T-helper 2 cell treated with Interferon-gamma antibody and Interleukin-4, amounts not matched to agents 5 μg/mL and 100 μg/mL, for 36 hours (primary cell): Measurements from ENCODE around the gene URB1.
A peak's percentile ranks its signal among the peaks of the same experiment; 100 is the strongest.
"Not testable (repeated sequence)": the region's sequence is repeated elsewhere in the genome, so short reads cannot be mapped to it uniquely, and the experiment has no call there.

ENCODE experiments used
- DNase-seq: peaks from one replicate; pipeline ENCODE4 v3.0.0; 2021; ENCODE audit warnings: low spot score
- H3K27ac Mint-ChIP-seq: one replicate; pipeline ENCODE4 v1.8.0; 2021; ENCODE audit warnings: mild to moderate bottlenecking, mixed read lengths
- H3K27me3 Mint-ChIP-seq: one replicate; pipeline ENCODE4 v1.8.0; 2021; ENCODE audit warnings: low read depth, mixed read lengths
- H3K36me3 Mint-ChIP-seq: one replicate; pipeline ENCODE4 v1.8.0; 2021; ENCODE audit warnings: low read depth, mixed read lengths
- H3K4me1 Mint-ChIP-seq: one replicate; pipeline ENCODE4 v1.8.0; 2021; ENCODE audit warnings: low read depth, mixed read lengths
- H3K4me3 Mint-ChIP-seq: one replicate; pipeline ENCODE4 v1.8.0; 2022; ENCODE audit warnings: mild to moderate bottlenecking, moderate library complexity, mixed read lengths
- H3K9me3 Mint-ChIP-seq: one replicate; pipeline ENCODE4 v1.8.0; 2021; ENCODE audit warnings: mixed read lengths

URB1 gene

DNA sequence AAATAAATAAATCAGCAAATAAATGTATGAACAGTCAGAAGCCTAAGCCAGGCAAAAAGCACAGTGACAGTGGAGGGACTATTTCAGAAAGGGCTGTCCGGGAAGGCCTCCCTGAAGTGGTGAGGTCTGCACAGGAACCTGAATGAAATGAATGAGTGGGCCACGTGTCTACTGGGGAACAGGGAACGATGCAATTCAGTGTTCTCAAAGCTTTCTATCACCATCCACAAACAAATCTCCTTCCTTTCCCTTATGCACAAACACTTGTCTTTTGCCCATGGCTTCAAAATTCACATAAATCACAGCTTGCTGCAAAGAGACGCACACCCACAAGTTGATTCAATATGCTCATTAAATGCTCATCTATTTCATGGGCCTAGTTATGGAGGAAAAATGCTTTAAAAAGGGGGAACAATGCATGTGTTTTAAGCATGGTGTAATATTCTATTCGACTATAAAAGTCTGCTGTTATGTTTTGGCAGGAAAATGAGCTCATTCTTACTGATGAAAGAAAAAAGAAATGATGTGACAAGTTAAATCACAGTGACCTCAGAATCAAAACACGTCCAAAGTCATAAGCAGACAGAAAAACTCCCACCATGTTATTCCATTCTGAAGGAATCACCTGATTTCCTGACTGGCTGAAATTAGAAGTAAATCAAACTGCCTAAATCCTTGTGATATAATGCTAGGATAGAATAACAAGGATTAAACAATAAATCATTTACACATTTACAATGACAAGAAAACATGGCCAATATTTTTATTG, 21.6 kb downstream of the URB1 start:
- DNase-seq = no peak
- H3K9me3 Mint-ChIP-seq = no peaks in the 10 kb centered on the region
- H3K36me3 Mint-ChIP-seq = peaks cover 45% of the 10 kb centered on the region
- H3K27ac Mint-ChIP-seq = peak overlapping the region; percentile 49
- H3K4me1 Mint-ChIP-seq = peaks cover 6% of the 10 kb centered on the region
- no peak overlapping the region for H3K4me3 Mint-ChIP-seq
- H3K27me3 Mint-ChIP-seq = no peaks in the 10 kb centered on the region

DNA sequence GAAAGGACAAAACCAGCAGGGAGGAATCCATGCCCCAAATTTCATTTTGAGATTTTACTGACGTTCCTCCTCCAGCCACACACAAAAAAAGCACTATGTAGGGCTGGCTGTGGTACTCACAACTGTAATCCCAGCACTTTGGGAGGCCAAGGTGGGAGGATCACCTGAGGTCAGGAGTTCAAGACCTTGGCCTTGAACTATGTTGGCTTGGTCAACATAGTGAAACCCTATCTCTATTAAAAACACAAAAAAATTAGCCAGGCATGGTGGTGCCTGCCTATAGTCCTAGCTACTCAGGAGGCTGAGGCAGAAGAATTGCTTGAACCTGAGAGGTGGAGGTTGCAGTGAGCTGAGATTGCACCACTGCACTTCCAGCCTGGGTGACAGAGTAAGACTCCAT, 23.9 kb downstream of the URB1 start:
- H3K4me3 Mint-ChIP-seq, DNase-seq, H3K27ac Mint-ChIP-seq, H3K9me3 Mint-ChIP-seq, H3K4me1 Mint-ChIP-seq, H3K27me3 Mint-ChIP-seq: not testable (repeated sequence)
- peaks cover 42% of the 10 kb centered on the region for H3K36me3 Mint-ChIP-seq

DNA sequence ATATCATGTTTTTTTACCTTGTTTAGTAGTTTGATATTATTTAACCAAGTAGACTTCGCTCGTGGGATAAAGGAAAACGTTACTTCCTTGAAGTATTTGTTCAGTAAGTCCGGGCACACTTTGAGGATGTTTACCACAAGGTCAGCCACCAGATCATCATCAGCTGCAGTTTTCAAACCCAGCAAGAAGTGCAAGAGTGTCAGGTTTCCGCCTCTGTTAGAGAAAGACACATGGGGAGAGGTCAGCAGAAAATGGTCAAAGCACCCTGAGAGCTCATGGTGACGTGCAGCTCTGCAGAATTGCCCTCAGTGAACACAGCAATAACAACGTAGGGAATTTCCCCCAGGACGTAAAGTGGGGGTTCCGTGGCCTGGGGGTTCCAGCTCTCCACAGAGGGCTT, 24.4 kb downstream of the URB1 start:
- no peak overlapping the region for H3K27ac Mint-ChIP-seq
- H3K27me3 Mint-ChIP-seq = no peaks in the 10 kb centered on the region
- H3K4me3 Mint-ChIP-seq = no peak overlapping the region
- H3K9me3 Mint-ChIP-seq = no peaks in the 10 kb centered on the region
- no peak for DNase-seq
- peaks cover 6% of the 10 kb centered on the region for H3K4me1 Mint-ChIP-seq
- peaks cover 41% of the 10 kb centered on the region for H3K36me3 Mint-ChIP-seq

DNA sequence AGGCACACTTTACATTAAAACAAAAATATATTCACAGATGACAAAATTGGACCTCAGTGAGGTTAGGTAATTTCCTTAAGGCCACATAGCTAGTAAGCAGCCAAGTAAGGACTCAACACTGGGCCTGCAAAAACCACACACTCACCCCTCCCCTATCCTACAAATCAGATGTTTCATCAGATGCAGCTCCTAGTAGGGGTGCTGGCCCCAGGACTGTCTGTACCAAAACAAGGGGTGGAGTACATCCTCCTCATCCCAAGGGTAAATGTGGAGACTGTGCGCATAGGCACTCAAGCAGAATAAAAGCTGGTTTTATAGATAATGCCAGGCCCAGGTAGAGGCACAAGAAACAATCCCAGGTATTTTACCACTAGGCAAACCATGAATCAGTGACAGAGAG, 25.7 kb downstream of the URB1 start:
- Mint-ChIP-seq H3K9me3 (no peaks in the 10 kb centered on the region), H3K4me3 (no peak overlapping the region), H3K36me3 (peaks cover 40% of the 10 kb centered on the region), H3K27me3 (no peaks in the 10 kb centered on the region), H3K4me1 (peaks cover 3% of the 10 kb centered on the region), H3K27ac (no peak overlapping the region)
- DNase-seq = no peak

DNA sequence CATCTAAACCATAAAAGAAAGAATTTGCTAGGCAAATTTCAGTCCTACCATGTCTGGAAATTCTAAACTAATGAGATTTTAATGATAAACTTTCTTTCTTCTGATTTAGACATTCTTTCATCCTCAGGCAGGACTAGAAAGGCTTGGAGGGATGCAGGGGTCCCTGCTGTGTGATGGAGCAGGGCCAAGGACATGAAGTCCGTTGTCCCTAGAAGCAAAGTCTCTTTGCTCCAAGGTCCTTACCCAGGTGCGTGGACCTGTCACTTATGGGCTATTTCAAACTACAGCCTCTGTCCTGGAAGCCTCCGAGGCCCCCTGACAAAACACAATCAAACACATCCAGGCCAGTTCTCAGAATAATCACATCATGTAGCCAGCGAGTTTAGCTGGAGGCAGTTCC, 26.6 kb downstream of the URB1 start:
- Mint-ChIP-seq H3K27ac (no peak overlapping the region), H3K4me3 (no peak overlapping the region), H3K36me3 (peaks cover 38% of the 10 kb centered on the region)

DNA sequence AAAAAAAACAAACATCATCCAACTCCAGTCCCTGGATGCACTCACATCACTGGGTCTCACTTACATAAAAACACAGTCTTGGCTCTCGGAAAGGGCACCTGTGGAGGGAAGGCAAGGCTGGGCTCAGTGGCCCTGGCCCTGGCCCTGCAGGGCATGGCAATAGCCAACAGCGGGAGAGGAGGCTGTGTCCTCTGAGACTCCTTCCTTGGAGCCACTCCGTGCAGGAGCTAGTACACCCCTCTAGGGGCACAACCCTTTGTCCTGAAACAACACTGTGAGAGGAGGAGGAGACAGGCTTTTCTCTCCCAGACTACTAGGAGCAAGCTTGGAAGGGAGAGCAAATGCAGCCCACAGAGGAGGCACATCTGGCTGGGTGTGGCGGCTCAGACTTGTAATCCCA, 28.0 kb downstream of the URB1 start:
- Mint-ChIP-seq H3K9me3 (no peaks in the 10 kb centered on the region), H3K4me1 (no peaks in the 10 kb centered on the region), H3K36me3 (peaks cover 43% of the 10 kb centered on the region), H3K27me3 (no peaks in the 10 kb centered on the region), H3K4me3 (no peak overlapping the region), H3K27ac (no peak overlapping the region)
- no peak for DNase-seq

More for the DNA sequence above, 26.6 kb downstream of the URB1 start:
- DNase-seq = no peak
- H3K9me3 Mint-ChIP-seq = no peaks in the 10 kb centered on the region
- no peaks in the 10 kb centered on the region for H3K27me3 Mint-ChIP-seq
- no peaks in the 10 kb centered on the region for H3K4me1 Mint-ChIP-seq

DNA sequence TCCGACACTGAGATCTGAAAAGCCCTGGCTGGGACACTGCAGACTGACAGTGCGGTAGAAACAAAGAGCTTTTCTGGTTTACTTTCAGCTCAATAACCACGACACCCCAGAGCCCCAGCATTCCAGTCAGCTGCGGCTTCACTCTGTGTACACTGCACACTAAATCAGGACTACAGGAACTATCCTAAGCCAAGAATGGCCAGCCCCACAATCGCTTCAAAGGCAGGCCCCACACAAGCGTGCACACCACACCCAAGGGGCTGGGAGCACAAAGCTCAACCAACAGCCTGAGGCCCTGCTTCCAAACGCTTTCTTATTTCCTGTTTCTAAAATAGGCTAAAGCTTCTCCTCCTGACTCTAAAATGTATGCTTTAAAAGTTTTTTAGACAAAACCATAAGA, 28.4 kb downstream of the URB1 start:
- H3K36me3 Mint-ChIP-seq = peaks cover 46% of the 10 kb centered on the region
- DNase-seq = no peak
- H3K4me3 Mint-ChIP-seq = no peak overlapping the region
- no peaks in the 10 kb centered on the region for H3K27me3 Mint-ChIP-seq
- H3K27ac Mint-ChIP-seq = no peak overlapping the region
- H3K4me1 Mint-ChIP-seq = no peaks in the 10 kb centered on the region
- no peaks in the 10 kb centered on the region for H3K9me3 Mint-ChIP-seq

DNA sequence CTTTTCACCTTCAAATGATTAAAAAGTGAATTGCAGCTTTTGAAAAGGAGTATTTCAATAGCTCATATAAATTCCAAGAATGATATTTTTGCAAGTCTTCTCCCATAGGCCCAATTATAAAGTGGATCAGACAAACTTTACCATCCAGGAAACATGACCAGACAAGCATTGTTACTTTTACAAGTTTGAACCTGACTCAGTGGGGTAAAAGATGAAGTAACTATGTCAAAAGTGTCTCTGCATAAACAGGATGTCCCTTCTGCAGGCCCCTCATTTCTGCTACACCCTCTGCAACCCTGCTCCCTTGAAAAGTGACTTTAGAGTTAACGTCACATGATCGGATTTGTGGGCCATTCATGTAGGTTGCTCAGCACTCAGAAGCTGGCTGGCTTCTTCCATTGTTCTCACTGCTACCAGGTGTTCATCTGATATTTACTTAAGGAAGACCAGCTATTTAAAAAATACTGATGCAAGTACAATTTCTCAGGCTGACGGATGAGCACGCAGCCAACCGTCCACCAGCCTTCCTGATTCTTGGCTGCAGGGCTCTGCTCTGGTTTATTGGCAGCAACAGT, 32.3 kb downstream of the URB1 start:
- H3K9me3 Mint-ChIP-seq = no peaks in the 10 kb centered on the region

DNA sequence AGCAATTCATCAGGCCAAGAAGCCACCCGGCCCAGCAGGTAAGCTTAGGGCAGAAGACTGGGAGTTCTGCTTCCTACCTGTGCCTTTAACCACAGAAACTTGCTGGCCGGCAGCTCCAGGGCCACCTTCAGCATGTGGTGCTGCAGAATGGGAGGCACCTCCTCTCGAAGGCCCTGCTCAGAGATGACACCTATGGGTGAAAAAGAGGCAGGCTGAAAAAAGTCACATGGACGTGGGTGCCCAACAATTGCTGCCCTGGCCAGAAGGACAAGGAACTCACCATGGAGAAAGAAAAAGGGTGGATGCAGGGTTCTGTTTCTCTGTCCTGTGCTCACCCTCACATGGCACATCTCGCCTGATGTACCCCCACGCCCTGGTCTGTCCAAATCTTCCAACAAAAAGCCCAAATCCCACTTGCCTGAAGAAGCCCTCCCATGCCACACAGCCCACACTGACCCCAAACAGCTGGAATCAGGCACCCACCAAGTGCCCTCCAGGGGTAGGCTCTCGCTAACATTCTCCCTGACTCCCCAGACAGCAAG, 33.0 kb downstream of the URB1 start:
- Mint-ChIP-seq H3K9me3 (no peaks in the 10 kb centered on the region), H3K27ac (peak overlapping the region; percentile 58), H3K27me3 (no peaks in the 10 kb centered on the region), H3K4me1 (no peaks in the 10 kb centered on the region), H3K4me3 (no peak overlapping the region), H3K36me3 (peaks cover 44% of the 10 kb centered on the region)
- no peak for DNase-seq

More for the DNA sequence above, 32.3 kb downstream of the URB1 start:
- no peak overlapping the region for H3K4me3 Mint-ChIP-seq
- no peak for DNase-seq
- H3K4me1 Mint-ChIP-seq = no peaks in the 10 kb centered on the region
- H3K27me3 Mint-ChIP-seq = no peaks in the 10 kb centered on the region
- H3K36me3 Mint-ChIP-seq = peaks cover 43% of the 10 kb centered on the region
- no peak overlapping the region for H3K27ac Mint-ChIP-seq

DNA sequence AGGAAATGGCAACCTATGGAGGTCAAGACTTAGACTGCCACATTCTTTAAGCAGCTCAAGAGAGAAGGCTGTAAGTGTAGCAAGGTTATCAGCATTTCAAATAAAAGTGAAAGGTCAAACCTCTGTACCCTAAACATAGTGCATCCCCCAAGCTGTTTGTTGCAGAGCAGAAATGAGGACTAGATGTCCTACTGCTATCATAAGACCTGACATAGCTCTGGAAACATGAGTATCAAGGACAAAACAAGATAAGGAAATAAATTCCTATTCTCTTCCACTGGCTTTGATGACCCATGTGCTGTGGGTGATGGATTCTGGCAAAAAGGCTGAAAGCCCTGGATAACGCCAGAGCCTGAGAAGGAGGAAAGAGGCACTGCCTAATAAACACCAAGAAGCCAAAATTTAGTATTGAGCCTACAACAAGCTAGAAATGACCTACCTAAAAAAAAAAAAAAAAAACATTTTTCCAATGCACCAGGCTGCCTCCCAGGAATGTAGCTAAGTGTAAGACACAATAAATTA, 35.9 kb downstream of the URB1 start:
- Mint-ChIP-seq H3K4me3 (no peak overlapping the region), H3K27ac (no peak overlapping the region), H3K9me3 (no peaks in the 10 kb centered on the region), H3K4me1 (no peaks in the 10 kb centered on the region), H3K36me3 (peaks cover 58% of the 10 kb centered on the region), H3K27me3 (no peaks in the 10 kb centered on the region)
- no peak for DNase-seq

DNA sequence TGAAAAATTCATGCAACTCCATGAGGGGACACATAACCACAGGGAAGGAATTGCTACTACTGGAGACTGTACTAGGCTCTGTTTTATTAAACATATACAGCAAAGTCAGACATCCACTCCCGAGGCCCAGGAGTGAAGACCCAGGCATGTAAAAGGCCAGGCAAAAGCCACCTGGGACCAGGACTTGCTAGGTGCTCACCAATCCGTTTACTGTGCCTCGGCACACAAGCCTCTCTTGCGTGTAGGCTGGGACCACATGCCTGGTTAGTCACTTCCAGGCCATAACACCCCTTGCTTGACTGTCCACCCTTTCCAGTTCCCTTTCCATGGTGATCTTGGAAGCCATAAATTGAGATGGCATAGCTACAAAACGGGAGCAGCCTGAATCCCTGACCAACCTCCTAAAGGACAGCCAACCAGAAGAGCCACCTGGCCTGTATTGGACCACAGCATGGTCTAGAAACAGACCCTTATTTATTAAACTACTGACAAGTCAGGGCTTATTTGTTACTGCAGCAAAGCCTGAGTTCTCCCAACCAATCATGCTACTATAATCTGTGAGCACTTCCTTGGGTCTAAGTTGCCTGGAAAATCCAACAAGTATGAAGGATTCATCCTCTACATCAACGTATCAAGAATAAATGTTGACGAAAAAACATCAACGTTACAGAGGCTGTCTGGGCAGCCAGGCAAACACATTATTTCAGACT, 39.7 kb downstream of the URB1 start:
- no peak for DNase-seq
- Mint-ChIP-seq H3K36me3 (peaks cover 47% of the 10 kb centered on the region), H3K27ac (no peak overlapping the region), H3K4me3 (no peak overlapping the region), H3K9me3 (no peaks in the 10 kb centered on the region), H3K4me1 (no peaks in the 10 kb centered on the region), H3K27me3 (no peaks in the 10 kb centered on the region)

DNA sequence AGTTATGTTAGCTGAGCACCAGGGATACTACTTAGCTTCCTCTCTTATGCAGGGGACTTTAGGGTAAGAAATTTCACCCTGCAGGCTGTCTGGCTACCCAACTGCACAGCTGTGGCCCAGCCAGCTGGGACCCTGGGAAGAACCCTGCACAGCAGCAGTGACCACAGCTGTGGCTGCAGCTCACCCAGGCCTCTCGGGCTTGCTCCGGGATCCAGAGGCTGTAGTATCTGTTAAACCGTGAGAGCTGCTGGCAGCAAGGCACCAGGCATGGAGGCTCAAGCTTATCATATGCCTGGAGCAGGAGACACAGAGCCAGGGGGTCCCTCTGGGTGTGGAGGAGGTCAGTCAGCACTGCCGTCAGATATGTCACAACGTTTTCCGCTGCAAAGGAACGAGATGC, 40.3 kb downstream of the URB1 start:
- H3K9me3 Mint-ChIP-seq = no peaks in the 10 kb centered on the region
- DNase-seq = no peak
- no peaks in the 10 kb centered on the region for H3K4me1 Mint-ChIP-seq
- no peak overlapping the region for H3K4me3 Mint-ChIP-seq
- H3K36me3 Mint-ChIP-seq = peaks cover 53% of the 10 kb centered on the region
- H3K27ac Mint-ChIP-seq = no peak overlapping the region
- no peaks in the 10 kb centered on the region for H3K27me3 Mint-ChIP-seq

DNA sequence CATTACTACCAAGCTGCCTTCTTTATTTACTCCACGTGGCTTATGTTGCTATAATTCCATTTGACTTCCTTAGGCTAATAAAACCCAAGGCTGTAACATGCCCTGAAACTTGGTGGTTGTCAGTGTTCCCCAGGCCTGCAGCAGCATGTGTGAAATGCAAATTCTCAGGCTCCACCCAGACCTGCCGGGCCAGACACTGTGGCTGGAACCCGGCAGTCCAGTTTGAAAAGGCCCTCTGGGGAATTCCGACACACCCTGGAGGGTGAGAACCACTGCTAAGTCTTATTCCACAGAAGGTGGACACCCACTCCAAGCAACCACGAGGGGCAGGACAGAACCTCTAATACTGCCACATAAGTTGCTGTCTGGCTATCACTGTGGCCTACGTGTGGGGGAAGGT, 41.4 kb downstream of the URB1 start:
- H3K4me1 Mint-ChIP-seq = no peaks in the 10 kb centered on the region
- peaks cover 57% of the 10 kb centered on the region for H3K36me3 Mint-ChIP-seq
- no peaks in the 10 kb centered on the region for H3K27me3 Mint-ChIP-seq
- no peak overlapping the region for H3K27ac Mint-ChIP-seq
- DNase-seq = no peak
- no peaks in the 10 kb centered on the region for H3K9me3 Mint-ChIP-seq
- H3K4me3 Mint-ChIP-seq = no peak overlapping the region

DNA sequence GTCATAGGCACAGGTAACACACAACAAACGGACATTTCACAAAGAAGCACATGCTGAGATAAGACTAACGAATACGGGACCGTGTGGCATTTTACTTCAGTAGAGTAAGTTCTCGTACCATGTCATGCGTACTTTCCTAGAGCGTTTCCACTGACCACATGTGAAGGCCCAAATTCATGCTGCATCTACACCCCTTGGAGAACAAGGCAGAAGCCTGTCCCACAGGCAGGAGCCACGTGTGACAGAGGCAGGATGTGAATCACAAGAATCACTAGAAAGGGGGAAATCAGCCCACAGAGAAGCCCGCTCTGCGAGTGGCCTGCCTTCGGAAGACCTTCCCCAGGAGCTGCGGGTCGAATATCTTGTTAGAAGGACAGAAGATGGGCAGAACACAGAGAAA, 41.8 kb downstream of the URB1 start:
- H3K27me3 Mint-ChIP-seq = no peaks in the 10 kb centered on the region
- no peak overlapping the region for H3K4me3 Mint-ChIP-seq
- H3K27ac Mint-ChIP-seq = no peak overlapping the region
- no peaks in the 10 kb centered on the region for H3K9me3 Mint-ChIP-seq
- H3K36me3 Mint-ChIP-seq = peaks cover 58% of the 10 kb centered on the region
- H3K4me1 Mint-ChIP-seq = no peaks in the 10 kb centered on the region
- DNase-seq = no peak
